Panc1 (cell line): Measurements from ENCODE around the gene DSCAM. TPM values are rescaled to one million over a fixed set of nuclear protein-coding genes. Genes with fewer than 3 reads are reported as not detected.

ENCODE experiments used
- ATAC-seq: fragments of 200-7000 bp; cut with Tn5 transposase; 2 replicates; pipeline ENCODE4 v1.9.1; 2020; ENCODE audit warnings: mild to moderate bottlenecking, moderate library complexity
- BruUV-seq: library from RNA; stranded (reverse); fragments of 400-500 nt; replicated peaks from 2 replicates; lab custom pipeline; 2021; lab: Mats Ljungman, UMichigan
- CTCF ChIA-PET: fragments of 300-600 bp; sonication (Branson Sonifier 250); formaldehyde crosslinking; loops from one replicate; lab custom pipeline; 2022; ENCODE audit warnings: antibody characterized with exemption; lab: Charles Lee
- POLR2A ChIA-PET: fragments of 300-600 bp; sonication (Branson Sonifier 250); formaldehyde crosslinking; loops from one replicate; lab custom pipeline; 2022; ENCODE audit warnings: antibody characterized with exemption; lab: Charles Lee
- DNase-seq: peaks from one replicate; pipeline ENCODE4 v3.0.0-alpha.2; 2010; ENCODE audit warnings: low read depth, low spot score
- H3K27ac ChIP-seq: 2 replicates; pipeline ENCODE4 v1.5.1; 2011; ENCODE audit warnings: mild to moderate bottlenecking, low read length, inconsistent platforms
- H3K27me3 ChIP-seq: fragments of 200-500 bp; sonication (Bioruptor generic); 2 replicates; pipeline ENCODE4 v1.6.0; 2014; ENCODE audit warnings: low read length, inconsistent platforms; ENCODE audit not compliant: control insufficient read depth, insufficient read depth
- H3K36me3 ChIP-seq: fragments of 200-500 bp; sonication (Bioruptor generic); 2 replicates; pipeline ENCODE4 v1.5.1; 2014; ENCODE audit warnings: inconsistent platforms, mild to moderate bottlenecking, low read length, moderate library complexity; ENCODE audit not compliant: control insufficient read depth, insufficient read depth
- H3K4me1 ChIP-seq: 2 replicates; pipeline ENCODE4 v1.5.1; 2011; ENCODE audit warnings: inconsistent platforms, mild to moderate bottlenecking, low read length, moderate library complexity; ENCODE audit not compliant: control insufficient read depth, insufficient read depth
- H3K4me3 ChIP-seq, 2 experiments: 2 replicates each; pipeline ENCODE4 v1.5.1; 2011 to 2012; ENCODE audit warnings: low read depth in 2 of 2, low read length in 2 of 2, mild to moderate bottlenecking in 2 of 2, inconsistent platforms in 1 of 2, moderate library complexity in 1 of 2
- H3K9me3 ChIP-seq: fragments of 200-500 bp; sonication (Bioruptor generic); 2 replicates; pipeline ENCODE4 v1.5.1; 2014; ENCODE audit warnings: low read depth, mild to moderate bottlenecking, inconsistent platforms, low read length, moderate library complexity; ENCODE audit not compliant: control insufficient read depth, insufficient read depth
- CTCF ChIP-seq: fragments of 450-650 bp; IDR thresholded peaks from 2 replicates; pipeline ENCODE4 v1.5.1; 2017; ENCODE audit warnings: mild to moderate bottlenecking
- POLR2AphosphoS5 ChIP-seq: IDR thresholded peaks from 2 replicates; pipeline ENCODE4 v1.6.1; 2012; ENCODE audit warnings: mild to moderate bottlenecking, low read depth, low read length, moderate library complexity
- REST ChIP-seq, 2 experiments: IDR thresholded peaks; 2 replicates each; pipeline ENCODE4 v1.6.1; 2011 to 2012; ENCODE audit warnings: low read depth in 2 of 2, control low read depth in 1 of 2, low read length in 1 of 2, mild to moderate bottlenecking in 1 of 2, moderate library complexity in 1 of 2; ENCODE audit not compliant: insufficient read depth in 1 of 2
- SIN3A ChIP-seq: IDR thresholded peaks from 2 replicates; pipeline ENCODE4 v1.6.1; 2012; ENCODE audit warnings: low read depth, mild to moderate bottlenecking, low read length, moderate library complexity, borderline replicate concordance; ENCODE audit not compliant: insufficient read depth
- TCF7L2 ChIP-seq: IDR thresholded peaks from 2 replicates; pipeline ENCODE4 v1.6.1; 2011; ENCODE audit warnings: mild to moderate bottlenecking, low read depth, low read length, inconsistent platforms
- in situ Hi-C: cut with HindIII; loops from 2 replicates; pipeline ENCODE4 v1.10.0; 2016; ENCODE audit warnings: low sequenced_read_pairs, low pct_unique_long_range_greater_than_20kb
- intact Hi-C: fragments of 100-400 bp; cut with micrococcal nuclease; formaldehyde crosslinking; loops from one replicate; pipeline ENCODE4 v1.10.0; 2022; ENCODE audit not compliant: unreplicated experiment
- total RNA-seq: library from RNA; stranded (reverse); gene quantifications from one replicate; pipeline ENCODE4 v1.2.1, GENCODE V29; 2021; ENCODE audit not compliant: unreplicated experiment

Gene DSCAM
- total RNA-seq, 1 experiment from 2014 or later = not detected

- H3K9me3 ChIP-seq = no peaks in the 10 kb centered on the region
- POLR2A ChIA-PET = no interaction called here
- no peak overlapping the region for H3K27ac ChIP-seq
- H3K27me3 ChIP-seq = no peaks in the 10 kb centered on the region
- ATAC-seq (no peak), DNase-seq (no peak)
- no TSS peak for BruUV-seq
- in situ Hi-C loops (no loop called here), intact Hi-C loops (no loop called here)
- CTCF ChIA-PET = no interaction called here
- H3K36me3 ChIP-seq = no peaks in the 10 kb centered on the region
- no peaks in the 10 kb centered on the region for H3K4me1 ChIP-seq
- no peak for TF ChIP-seq SIN3A
- TF ChIP-seq REST (IDR thresholded peaks at IDR 0.05; ENCODE audit: insufficient read depth in 1 of 2, low read depth in 2 of 2, low read length in 1 of 2) = no peak
- no peak for TF ChIP-seq CTCF
- no peak for TF ChIP-seq TCF7L2
- TF ChIP-seq POLR2AphosphoS5 = no peak
- no peak overlapping the region for H3K4me3 ChIP-seq
Measured at GRCh38 chr21:40754466-40754865, 92.5 kb downstream of the DSCAM start.

GRCh38 chr21:40753756-40754155 lies 93.2 kb downstream of the DSCAM start:
- in situ Hi-C loops = no loop called here
- Histone ChIP-seq H3K9me3 (no peaks in the 10 kb centered on the region), H3K36me3 (no peaks in the 10 kb centered on the region), H3K4me3 (no peak overlapping the region), H3K27me3 (no peaks in the 10 kb centered on the region), H3K4me1 (no peaks in the 10 kb centered on the region), H3K27ac (no peak overlapping the region)
- TF ChIP-seq REST (IDR thresholded peaks at IDR 0.05; ENCODE audit: insufficient read depth in 1 of 2, low read depth in 2 of 2, low read length in 1 of 2) = no peak
- no peak for TF ChIP-seq SIN3A
- no peak for TF ChIP-seq CTCF
- no peak for TF ChIP-seq TCF7L2
- TF ChIP-seq POLR2AphosphoS5 = no peak
- no TSS peak for BruUV-seq
- ATAC-seq (no peak), DNase-seq (no peak)
- POLR2A ChIA-PET = no interaction called here
- intact Hi-C loops = no loop called here
- CTCF ChIA-PET = no interaction called here
